HepG2 (cell line): Measurements from ENCODE around the gene MNT. TPM values are rescaled to one million over a fixed set of nuclear protein-coding genes. Genes with fewer than 3 reads are reported as not detected.

Source experiments
- CEBPZ ChIP-seq: IDR thresholded peaks from 2 replicates; pipeline ENCODE4 v1.6.1; 2012; ENCODE audit warnings: low read length, improper control_type of control experiment
- STAG1 ChIP-seq: sonication (generic); formaldehyde crosslinking; IDR thresholded peaks from 2 replicates; pipeline ENCODE4 v1.4.0; 2020; ENCODE audit warnings: missing genetic modification reagents
- TSC22D2 ChIP-seq: sonication (generic); formaldehyde crosslinking; IDR thresholded peaks from 2 replicates; pipeline ENCODE4 v1.5.1; 2020; ENCODE audit warnings: missing genetic modification reagents, mild to moderate bottlenecking, borderline replicate concordance
- ZBTB37 ChIP-seq: sonication (generic); formaldehyde crosslinking; IDR thresholded peaks from 2 replicates; pipeline ENCODE4 v1.4.0; 2020; ENCODE audit warnings: mild to moderate bottlenecking, missing genetic modification reagents
- ZBTB4 ChIP-seq: sonication (generic); formaldehyde crosslinking; IDR thresholded peaks from 2 replicates; pipeline ENCODE4 v1.4.0; 2020; ENCODE audit warnings: missing genetic modification reagents, mild to moderate bottlenecking, borderline replicate concordance
- ZIK1 ChIP-seq: sonication (generic); formaldehyde crosslinking; IDR thresholded peaks from 2 replicates; pipeline ENCODE4 v1.5.0; 2020; ENCODE audit warnings: mild to moderate bottlenecking, low read depth, missing genetic modification reagents, borderline replicate concordance
- ZNF275 ChIP-seq: sonication (generic); formaldehyde crosslinking; IDR thresholded peaks from 2 replicates; pipeline ENCODE4 v1.8.0; 2022; ENCODE audit warnings: missing genetic modification reagents, mild to moderate bottlenecking, inconsistent platforms, borderline replicate concordance
- ZNF430 ChIP-seq: sonication (generic); formaldehyde crosslinking; IDR thresholded peaks from 2 replicates; pipeline ENCODE4 v1.9.0; 2021; ENCODE audit warnings: mild to moderate bottlenecking, missing genetic modification reagents
- ZNF607 ChIP-seq: sonication (generic); formaldehyde crosslinking; IDR thresholded peaks from 2 replicates; pipeline ENCODE4 v1.5.1; 2020; ENCODE audit warnings: missing genetic modification reagents, mild to moderate bottlenecking, borderline replicate concordance
- ZNF687 ChIP-seq: sonication (generic); formaldehyde crosslinking; IDR thresholded peaks from 2 replicates; pipeline ENCODE4 v1.5.1; 2020; ENCODE audit warnings: mild to moderate bottlenecking, missing genetic modification reagents, moderate library complexity
- ZNF790 ChIP-seq: sonication (generic); formaldehyde crosslinking; IDR thresholded peaks from 2 replicates; pipeline ENCODE4 v1.8.0; 2022; ENCODE audit warnings: missing genetic modification reagents, mild to moderate bottlenecking, borderline replicate concordance
- polyA plus RNA-seq, 8 experiments: library from polyadenylated mRNA; depleted of rRNA in 3 of 8; stranded (reverse) in 7 of 8; unstranded in 1 of 8; fragments of >200 nt; fragmentation: Illumina TruSeq in 4 of 8; extraction: Trizol in 4 of 8; gene quantifications; 2 replicates each; pipeline versions ENCODE4 v1.2.1 to v1.2.3, GENCODE V29; 2011 to 2016; ENCODE audit warnings: low read depth in 4 of 8, missing spikeins in 1 of 8, mixed read lengths in 1 of 8; ENCODE audit not compliant: insufficient read depth in 1 of 8
- total RNA-seq, 5 experiments: library from RNA; depleted of rRNA; stranded (reverse); fragments of >200 nt; fragmentation: Illumina TruSeq; extraction: Trizol; gene quantifications; 2 replicates each; pipeline ENCODE4 v1.2.3, GENCODE V29; 2016; ENCODE audit warnings: low read depth in 1 of 5

MNT gene
- total and polyA plus RNA-seq, 2 of the 13 experiments (the other 11 are each of a cell fraction or from before 2014, with no cell fraction given): 2.1 to 3.5 TPM

GRCh38 chr17:2399572-2400473, 1.0 kb downstream of the MNT start (continued):
- TF ChIP-seq ZIK1: no peak
- 0 out of 2 replicates have a peak, but pooled peaks have one; percentile 30 for TF ChIP-seq TSC22D2 (CRISPR knock-in tag)
- TF ChIP-seq ZNF790 (CRISPR knock-in tag): no peak
- peak; percentile 92 for TF ChIP-seq ZNF607 (CRISPR knock-in tag)
- 0 out of 2 replicates have a peak, but pooled peaks have one; percentile 38 for TF ChIP-seq ZBTB4 (CRISPR knock-in tag)
- TF ChIP-seq ZNF430 (CRISPR knock-in tag): no peak; the same call in 1 of the 2 replicates
- no peak for TF ChIP-seq ZBTB37 (CRISPR knock-in tag)
- TF ChIP-seq ZNF687 (CRISPR knock-in tag): peak; percentile 74
- no peak for TF ChIP-seq CEBPZ
- peak; percentile 91; the same call in 1 of the 2 replicates for TF ChIP-seq ZNF275 (CRISPR knock-in tag)
- no peak for TF ChIP-seq STAG1
